ENCODE measurements around the gene FAM3B. TPM values are rescaled to one million over a fixed set of nuclear protein-coding genes. Genes with fewer than 3 reads are reported as not detected.

The FAM3B gene
- total and polyA plus RNA-seq, 2 of the 4 experiments (the other 2 are of a cell fraction), result not detected

GRCh38 chr21:41345356-41345755, 28.8 kb downstream of the FAM3B start:
- Histone ChIP-seq H3K18ac (ENCODE audit: low read depth, low read length) (no peak overlapping the region), H2BK120ac (ENCODE audit: low read depth, low read length) (no peak overlapping the region), H3K4me2 (ENCODE audit: low read depth, low read length) (no peak overlapping the region), H2BK15ac (ENCODE audit: low read depth, low read length) (no peak overlapping the region), H2AFZ (replicated peaks; ENCODE audit: low read length, poor library complexity) (no peak overlapping the region), H3K9ac (ENCODE audit: low read depth, low read length) (no peak overlapping the region), H3K9me3 (ENCODE audit: control insufficient read depth, insufficient read depth, low read length) (no peaks in the 10 kb centered on the region), H3K79me1 (ENCODE audit: low read depth in 1 of 2, low read length in 2 of 2) (no peaks in the 10 kb centered on the region), H3K4me3 (ENCODE audit: insufficient read depth, low read depth, low read length) (no peak overlapping the region), H2AK9ac (replicated peaks; ENCODE audit: low read depth, low read length, poor library complexity) (no peak overlapping the region), H2BK5ac (ENCODE audit: low read depth, low read length, poor library complexity, severe bottlenecking) (no peak overlapping the region), H3K27ac (ENCODE audit: insufficient read depth, low read length) (no peak overlapping the region), H3K4me1 (ENCODE audit: control insufficient read depth, insufficient read depth, low read length) (no peaks in the 10 kb centered on the region), H3K14ac (replicated peaks; ENCODE audit: low read depth, low read length) (no peak overlapping the region), H3K23ac (ENCODE audit: low read depth, low read length) (no peak overlapping the region), H3K56ac (ENCODE audit: extremely low read depth, insufficient read depth, low read length) (no peak overlapping the region), H3K9me1 (ENCODE audit: insufficient read depth, low read length) (no peaks in the 10 kb centered on the region), H4K8ac (ENCODE audit: low read depth in 2 of 2, low read length in 2 of 2) (no peak overlapping the region), H4K5ac (ENCODE audit: low read depth, low read length) (no peak overlapping the region), H3K27me3 (ENCODE audit: control insufficient read depth, insufficient read depth, low read length) (peaks cover 9% of the 10 kb centered on the region; the same call in 1 of the 2 replicates), H2AK5ac (ENCODE audit: low read depth, low read length) (no peak overlapping the region), H2BK20ac (ENCODE audit: low read depth, low read length) (no peak overlapping the region), H4K91ac (ENCODE audit: insufficient read depth, low read depth, low read length) (no peak overlapping the region), H4K20me1 (ENCODE audit: insufficient read depth, low read length) (no peaks in the 10 kb centered on the region), H3K4ac (ENCODE audit: low read depth, low read length) (no peak overlapping the region), H3K36me3 (ENCODE audit: control insufficient read depth, insufficient read depth, low read length) (no peaks in the 10 kb centered on the region)
- DNase-seq (no peak), ATAC-seq (ENCODE audit: low read depth) (no peak)
- TF ChIP-seq, protein P1, sequence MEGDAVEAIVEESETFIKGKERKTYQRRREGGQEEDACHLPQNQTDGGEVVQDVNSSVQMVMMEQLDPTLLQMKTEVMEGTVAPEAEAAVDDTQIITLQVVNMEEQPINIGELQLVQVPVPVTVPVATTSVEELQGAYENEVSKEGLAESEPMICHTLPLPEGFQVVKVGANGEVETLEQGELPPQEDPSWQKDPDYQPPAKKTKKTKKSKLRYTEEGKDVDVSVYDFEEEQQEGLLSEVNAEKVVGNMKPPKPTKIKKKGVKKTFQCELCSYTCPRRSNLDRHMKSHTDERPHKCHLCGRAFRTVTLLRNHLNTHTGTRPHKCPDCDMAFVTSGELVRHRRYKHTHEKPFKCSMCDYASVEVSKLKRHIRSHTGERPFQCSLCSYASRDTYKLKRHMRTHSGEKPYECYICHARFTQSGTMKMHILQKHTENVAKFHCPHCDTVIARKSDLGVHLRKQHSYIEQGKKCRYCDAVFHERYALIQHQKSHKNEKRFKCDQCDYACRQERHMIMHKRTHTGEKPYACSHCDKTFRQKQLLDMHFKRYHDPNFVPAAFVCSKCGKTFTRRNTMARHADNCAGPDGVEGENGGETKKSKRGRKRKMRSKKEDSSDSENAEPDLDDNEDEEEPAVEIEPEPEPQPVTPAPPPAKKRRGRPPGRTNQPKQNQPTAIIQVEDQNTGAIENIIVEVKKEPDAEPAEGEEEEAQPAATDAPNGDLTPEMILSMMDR (conservative IDR thresholded peaks at IDR 0.05; ENCODE audit: low read depth, low read length), result no peak
- no peak for TF ChIP-seq NFE2L2 (IDR thresholded peaks at IDR 0.05; ENCODE audit: low read depth, low read length)
- no peak for TF ChIP-seq RFX5 (IDR thresholded peaks at IDR 0.05; ENCODE audit: low read depth, low read length)
- TF ChIP-seq MAZ (IDR thresholded peaks at IDR 0.05; ENCODE audit: borderline replicate concordance, low read depth, low read length), result no peak
- TF ChIP-seq POLR2A (IDR thresholded peaks at IDR 0.05; ENCODE audit: low read depth, low read length), result no peak
- TF ChIP-seq CHD1 (IDR thresholded peaks at IDR 0.05; ENCODE audit: low read depth, low read length), result no peak
- TF ChIP-seq, protein P2, sequence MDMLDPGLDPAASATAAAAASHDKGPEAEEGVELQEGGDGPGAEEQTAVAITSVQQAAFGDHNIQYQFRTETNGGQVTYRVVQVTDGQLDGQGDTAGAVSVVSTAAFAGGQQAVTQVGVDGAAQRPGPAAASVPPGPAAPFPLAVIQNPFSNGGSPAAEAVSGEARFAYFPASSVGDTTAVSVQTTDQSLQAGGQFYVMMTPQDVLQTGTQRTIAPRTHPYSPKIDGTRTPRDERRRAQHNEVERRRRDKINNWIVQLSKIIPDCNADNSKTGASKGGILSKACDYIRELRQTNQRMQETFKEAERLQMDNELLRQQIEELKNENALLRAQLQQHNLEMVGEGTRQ (IDR thresholded peaks at IDR 0.05; ENCODE audit: low read depth, low read length), result no peak
- no peak for TF ChIP-seq FOS (IDR thresholded peaks at IDR 0.05; ENCODE audit: low read depth, low read length)
- no peak for TF ChIP-seq MAFK (IDR thresholded peaks at IDR 0.05; ENCODE audit: low read depth, low read length)
- TF ChIP-seq, protein P3, sequence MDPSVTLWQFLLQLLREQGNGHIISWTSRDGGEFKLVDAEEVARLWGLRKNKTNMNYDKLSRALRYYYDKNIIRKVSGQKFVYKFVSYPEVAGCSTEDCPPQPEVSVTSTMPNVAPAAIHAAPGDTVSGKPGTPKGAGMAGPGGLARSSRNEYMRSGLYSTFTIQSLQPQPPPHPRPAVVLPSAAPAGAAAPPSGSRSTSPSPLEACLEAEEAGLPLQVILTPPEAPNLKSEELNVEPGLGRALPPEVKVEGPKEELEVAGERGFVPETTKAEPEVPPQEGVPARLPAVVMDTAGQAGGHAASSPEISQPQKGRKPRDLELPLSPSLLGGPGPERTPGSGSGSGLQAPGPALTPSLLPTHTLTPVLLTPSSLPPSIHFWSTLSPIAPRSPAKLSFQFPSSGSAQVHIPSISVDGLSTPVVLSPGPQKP (IDR thresholded peaks at IDR 0.05; ENCODE audit: borderline replicate concordance, low read depth, low read length), result no peak
- TF ChIP-seq RCOR1 (IDR thresholded peaks at IDR 0.05; ENCODE audit: insufficient replicate concordance, low read length), result no peak
- TF ChIP-seq MXI1 (IDR thresholded peaks at IDR 0.05; ENCODE audit: borderline replicate concordance, low read depth, low read length), result no peak
- TF ChIP-seq CEBPB (IDR thresholded peaks at IDR 0.05; ENCODE audit: low read depth, low read length), result no peak
- in situ Hi-C loops (cut with MboI; ENCODE audit: low sequenced_read_pairs), result no loop called here
- BruUV-seq (replicated peaks), result no TSS peak
- dilution Hi-C loops (cut with HindIII; ENCODE audit: low sequenced_read_pairs, unreplicated experiment), result no loop called here
- ChIA-PET CTCF (no interaction called here), POLR2A (ENCODE audit: unreplicated experiment) (no interaction called here)
- WGBS, 2 experiments (ENCODE audit: extremely low coverage in 2 of 2, insufficient read length in 1 of 2), result no CpG with 5 or more reads among the region's 4 CpGs
- intact Hi-C loops (cut with micrococcal nuclease), result no loop called here

Measured in IMR-90 (cell line).